GM21723 (cell line): ENCODE measurements around the gene FREM2.

ENCODE experiments used
- ATAC-seq: cut with Tn5 transposase; IDR thresholded peaks from one replicate; pipeline ENCODE4 v1.9.1; 2021; ENCODE audit warnings: mild to moderate bottlenecking, moderate library complexity; ENCODE audit not compliant: unreplicated experiment

Gene FREM2

DNA sequence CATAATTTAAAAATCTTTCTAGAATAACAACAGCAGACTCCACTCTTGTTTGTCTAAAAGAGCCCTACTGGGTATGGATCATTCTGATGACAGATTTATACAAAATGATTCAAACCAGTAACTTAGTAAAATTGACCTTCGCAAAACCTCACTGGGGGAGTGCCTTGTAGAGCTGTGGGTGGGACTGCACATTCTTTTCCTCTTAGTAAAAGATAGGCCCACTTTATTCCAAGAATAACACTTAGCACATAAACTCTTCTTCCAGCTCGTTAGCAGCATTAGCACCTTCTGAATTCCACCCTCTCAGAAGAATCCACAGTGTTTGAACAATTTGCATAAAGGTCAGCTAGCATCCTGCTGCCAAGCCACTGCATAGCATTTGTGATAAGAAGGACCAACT is 196.9 kb downstream of the FREM2 start:
- no peak for ATAC-seq

DNA sequence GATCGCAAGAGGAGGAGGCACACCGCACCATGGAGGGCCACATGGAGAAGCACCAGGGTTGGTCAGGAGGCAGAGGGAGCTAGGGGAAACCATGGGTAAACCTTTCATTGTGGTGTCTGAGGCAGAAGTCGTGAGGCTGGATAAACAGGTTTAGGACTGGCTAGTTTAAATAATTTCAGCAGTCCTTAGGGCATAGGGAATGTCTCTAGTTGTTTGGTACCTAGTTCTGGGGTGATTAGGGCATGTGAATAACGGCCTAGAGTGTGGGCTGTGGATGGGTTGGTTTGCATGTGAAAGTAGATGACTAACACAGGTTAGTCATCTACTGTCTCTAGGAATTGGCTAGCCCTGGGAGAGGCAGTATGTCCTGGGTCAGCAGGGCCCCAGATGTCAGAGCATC is 201.4 kb downstream of the FREM2 start:
- no peak for ATAC-seq

DNA sequence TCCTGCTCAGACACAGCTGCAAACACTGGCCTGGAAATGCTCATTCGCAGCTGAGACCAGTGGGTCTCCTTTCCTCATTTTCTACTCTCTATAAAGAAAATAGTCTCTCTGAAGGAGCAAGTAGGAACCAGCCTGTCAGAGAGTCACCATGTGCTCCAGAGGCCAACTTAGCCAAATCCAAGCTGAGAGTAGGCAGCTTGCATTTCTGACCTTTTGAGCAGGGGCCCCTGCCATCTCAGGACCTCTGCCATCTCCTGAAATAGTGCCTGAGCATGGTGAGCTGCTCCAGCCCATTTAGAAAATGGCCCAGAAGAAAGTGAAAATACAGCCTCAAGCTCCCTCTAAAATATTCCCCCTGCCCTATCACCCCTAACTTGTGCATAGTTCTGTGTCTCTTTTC is 208.2 kb downstream of the FREM2 start:
- ATAC-seq, result no peak

DNA sequence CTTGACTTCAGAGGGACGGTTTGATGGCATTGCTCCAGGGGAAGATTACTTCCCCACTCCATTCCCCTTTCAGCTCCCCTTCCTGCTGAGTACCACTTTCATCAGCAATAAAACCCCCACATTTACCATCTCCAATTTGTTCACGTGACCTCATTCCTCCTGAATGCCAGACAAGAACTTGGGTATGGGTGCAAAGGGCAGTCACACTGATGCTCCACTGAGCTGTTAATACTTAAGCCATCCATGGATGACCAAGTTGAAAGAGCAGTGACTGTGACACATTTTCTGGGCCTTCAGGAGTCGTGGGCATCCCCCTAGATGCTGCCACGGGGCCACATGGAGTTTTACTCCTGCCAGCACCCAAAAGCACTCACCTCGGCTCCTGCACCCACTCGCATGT is 210.6 kb downstream of the FREM2 start:
- no peak for ATAC-seq

DNA sequence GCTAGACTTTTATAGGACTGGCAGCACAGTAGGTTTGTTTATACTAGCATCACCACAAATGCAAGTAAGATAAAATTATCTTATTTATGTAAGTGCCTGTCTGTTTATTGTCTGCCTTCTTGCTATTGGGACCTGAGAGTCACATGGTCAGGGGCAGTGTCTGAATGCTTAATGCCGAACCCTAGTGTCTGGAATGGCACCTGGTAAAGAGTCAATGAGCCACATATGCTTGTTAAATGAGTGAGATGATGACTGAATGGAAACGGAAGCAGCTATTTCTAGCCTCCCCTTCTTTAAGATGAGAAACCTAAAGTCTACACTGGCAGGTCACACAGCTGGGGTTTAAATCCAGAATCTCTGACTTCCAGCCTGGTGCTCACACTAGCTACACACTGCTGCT is 211.6 kb downstream of the FREM2 start:
- no peak for ATAC-seq

DNA sequence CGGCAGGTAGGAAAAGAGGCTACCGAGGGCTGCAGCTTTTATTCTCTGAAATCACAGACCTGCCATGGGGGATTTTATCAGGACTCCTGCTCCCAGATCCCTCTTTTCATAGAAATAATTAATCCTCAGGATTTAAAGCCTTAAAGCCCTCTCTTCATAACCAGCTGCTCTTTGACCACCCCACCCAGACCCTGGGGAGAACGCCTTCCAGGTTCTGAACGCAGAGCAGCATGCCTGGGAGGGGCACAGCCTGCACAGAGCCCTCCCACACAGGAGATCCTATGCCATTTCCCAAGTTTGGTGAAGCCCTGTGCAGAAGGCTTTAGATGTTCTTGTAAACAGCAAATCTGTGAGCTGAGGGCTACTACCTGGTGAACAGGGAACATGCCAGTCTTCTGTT is 212.7 kb downstream of the FREM2 start:
- ATAC-seq, result no peak

DNA sequence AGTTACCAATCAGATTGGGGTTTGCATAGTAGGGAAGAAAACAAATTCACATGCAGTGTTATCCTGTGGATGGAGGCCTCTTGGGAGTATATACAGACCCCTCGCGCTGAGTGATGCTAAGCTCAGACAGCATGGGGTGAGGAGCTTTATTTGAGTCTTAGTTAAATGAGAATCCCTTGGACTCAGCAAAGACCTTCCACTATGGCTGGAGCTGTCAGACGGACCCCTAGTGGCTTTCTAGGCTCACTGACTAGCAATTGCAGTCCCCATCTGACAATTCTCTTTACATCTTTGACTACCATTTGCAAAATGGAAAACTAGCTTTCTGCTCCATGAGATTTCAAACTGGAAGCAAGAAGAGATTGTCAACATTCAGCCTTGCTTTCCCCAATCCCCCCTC is 213.3 kb downstream of the FREM2 start:
- no peak for ATAC-seq

DNA sequence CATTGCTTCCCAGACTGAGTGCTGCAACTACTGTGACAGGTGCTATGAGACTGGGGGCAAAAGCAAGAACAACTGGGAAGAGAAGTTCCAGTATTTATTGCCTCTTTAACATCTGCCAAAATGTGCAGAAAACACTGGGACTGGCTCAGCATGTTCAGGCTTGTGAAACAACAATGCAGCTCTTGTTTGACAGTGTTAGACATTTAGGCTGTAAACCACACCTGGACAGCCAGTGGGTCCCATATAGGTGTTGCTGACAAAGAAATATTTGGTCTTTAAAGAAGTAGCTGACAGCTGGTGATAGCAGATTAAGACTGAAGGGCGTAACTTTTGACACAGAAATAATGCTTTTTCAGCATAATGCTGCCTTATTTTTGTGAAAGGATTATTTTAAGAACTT is 215.7 kb downstream of the FREM2 start:
- no peak for ATAC-seq

DNA sequence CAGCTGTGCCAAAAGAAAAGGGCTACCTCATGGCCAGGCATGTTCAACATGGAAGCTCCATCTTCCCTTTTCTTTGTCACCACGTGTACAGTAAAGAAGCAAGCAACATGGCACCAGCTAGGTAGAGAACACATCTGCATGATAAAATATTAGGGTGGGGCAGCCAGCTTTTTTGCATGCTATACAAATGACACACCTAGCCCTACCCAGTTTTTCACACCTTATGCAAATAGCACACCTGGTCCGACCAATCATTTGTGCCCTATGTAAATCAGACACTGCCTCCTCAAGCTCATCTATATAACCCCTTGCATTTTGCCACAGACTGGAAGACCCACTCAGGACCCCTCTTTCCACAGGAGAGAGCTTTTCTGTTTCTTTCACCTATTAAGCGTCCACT is 218.2 kb downstream of the FREM2 start:
- no peak for ATAC-seq

DNA sequence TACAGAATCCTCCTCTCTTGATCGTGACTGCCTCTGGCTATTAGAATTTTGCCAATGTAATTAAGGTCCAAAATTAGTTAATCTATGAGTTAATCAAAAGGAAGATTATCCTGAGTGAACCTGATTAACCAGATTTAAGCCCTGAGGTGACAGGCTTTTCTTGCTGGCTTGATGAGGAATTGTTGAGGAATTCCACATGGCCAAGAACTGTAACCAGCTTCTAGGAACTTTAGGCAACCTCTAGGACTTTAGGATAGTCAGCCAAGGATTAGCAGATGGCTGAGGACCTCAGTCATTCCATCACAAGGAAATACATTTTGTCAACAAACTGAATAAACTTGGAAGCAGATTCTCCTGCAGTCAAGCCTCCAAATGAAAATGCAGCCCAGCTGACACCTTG is 219.0 kb downstream of the FREM2 start:
- ATAC-seq, result no peak

DNA sequence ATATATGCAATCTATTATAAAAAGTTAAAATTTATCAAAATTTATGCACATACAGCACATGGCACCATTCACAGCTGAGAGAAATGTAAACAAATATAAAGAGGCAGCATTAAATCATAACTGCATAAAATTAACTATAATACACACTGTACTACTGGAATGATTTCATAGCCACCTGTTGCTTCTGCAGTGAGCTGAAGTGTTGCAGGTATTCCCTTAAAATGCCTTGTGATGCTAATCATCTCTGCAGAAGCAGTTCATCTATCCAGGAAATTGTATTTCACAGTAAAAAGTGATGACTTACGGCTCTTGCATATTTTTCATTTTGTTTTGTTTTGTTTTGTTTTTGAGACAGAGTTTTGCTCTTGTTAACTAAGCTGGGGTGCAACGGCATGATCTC is 221.7 kb downstream of the FREM2 start:
- ATAC-seq, result no peak

DNA sequence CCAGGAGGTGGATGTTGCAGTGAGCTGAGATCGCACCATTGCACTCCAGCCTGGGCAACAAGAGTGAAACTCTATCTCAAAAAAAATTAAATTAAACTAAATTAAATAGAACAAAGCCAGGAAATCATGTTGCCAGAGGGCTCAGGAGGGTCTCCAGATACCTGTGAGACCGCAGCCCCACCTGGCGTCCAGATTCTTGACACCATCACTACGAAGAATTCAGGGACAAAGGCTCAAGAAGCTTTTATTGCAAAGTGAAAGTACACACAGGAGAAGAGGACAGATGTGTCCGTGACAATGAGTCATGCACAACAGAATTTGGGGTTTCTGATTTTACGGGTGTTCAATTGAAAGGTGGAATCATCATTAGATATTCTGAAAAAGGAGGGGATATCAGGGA is 227.2 kb downstream of the FREM2 start:
- no peak for ATAC-seq

DNA sequence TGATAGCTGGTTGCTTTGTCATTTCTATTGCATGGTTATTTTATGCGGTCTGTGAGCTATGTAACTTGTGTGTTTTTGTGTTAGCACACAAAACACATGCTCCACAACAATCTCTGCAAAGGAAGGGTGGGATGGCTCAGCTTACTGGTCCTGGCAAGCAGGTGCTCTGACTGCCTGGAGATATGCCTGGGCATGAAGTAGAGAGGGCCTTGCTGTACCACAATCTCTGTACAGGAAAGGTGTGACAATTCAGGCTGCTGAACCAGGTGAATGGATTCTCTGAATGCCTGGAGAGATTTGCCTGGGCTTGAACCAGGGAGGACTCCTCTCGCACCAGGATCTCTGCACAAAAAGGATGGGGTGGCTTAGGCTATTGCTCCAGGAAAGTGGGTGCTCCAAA is 234.2 kb downstream of the FREM2 start:
- no peak for ATAC-seq

DNA sequence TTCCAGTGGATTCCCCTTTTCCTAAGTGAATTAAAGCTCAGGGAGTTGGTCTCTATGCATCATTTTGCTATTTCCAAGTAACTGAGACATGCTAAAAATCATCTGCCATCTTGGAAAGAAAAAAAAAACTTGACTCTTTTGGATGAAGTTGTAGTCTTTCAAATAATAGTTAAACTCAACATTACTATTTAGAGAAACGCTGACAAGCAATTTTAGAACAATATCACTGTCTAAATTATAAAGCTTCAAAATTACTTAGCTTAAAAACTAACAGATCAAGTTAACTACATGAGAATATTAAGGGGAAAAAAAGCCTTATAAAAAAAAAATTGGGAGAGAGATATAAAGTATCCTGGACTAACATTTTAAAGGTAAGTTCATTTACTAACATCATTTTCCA is 235.3 kb downstream of the FREM2 start:
- no peak for ATAC-seq

DNA sequence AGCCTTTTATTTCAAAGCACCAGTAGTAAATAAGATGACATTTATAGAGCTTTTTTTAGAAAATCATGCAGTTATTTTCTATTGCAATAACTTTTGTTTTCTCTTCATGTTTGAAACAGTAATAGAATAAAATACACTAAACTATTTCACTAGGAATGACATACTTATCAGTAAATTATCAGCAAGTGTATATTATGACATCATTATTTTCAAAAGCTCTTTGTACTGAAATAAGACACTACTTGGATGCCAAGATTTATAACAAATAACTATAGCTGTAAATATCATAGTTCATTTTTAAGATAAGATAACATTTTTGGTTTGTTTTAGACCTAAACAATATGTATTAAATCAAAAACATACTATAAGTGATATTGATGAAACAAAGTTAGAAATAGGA is 246.9 kb downstream of the FREM2 start:
- no peak for ATAC-seq
